Activated CD4-positive, alpha-beta T cell treated with anti-CD3 and anti-CD28 coated beads, Interleukin-2, amount 50 U/mL, for 48 hours (primary cell): ENCODE data around the gene NTMT1.
A peak's percentile ranks its signal among the peaks of the same experiment; 100 is the strongest.
"Not testable (repeated sequence)": the region's sequence is repeated elsewhere in the genome, so short reads cannot be mapped to it uniquely, and the experiment has no call there.

Experiments
- DNase-seq, 2 experiments: peaks; one replicate each; pipeline ENCODE4 v3.0.0-alpha.2; 2020

Gene NTMT1

GRCh38 chr9:129626079-129626624 is at the start of gene NTMT1:
Gene NTMT1, plus strand, starts transcription at chr9:129626163. Its CDS starts 6,541 bp downstream, at chr9:129632704.
- peak; percentile 86 to 89 for DNase-seq

DNA sequence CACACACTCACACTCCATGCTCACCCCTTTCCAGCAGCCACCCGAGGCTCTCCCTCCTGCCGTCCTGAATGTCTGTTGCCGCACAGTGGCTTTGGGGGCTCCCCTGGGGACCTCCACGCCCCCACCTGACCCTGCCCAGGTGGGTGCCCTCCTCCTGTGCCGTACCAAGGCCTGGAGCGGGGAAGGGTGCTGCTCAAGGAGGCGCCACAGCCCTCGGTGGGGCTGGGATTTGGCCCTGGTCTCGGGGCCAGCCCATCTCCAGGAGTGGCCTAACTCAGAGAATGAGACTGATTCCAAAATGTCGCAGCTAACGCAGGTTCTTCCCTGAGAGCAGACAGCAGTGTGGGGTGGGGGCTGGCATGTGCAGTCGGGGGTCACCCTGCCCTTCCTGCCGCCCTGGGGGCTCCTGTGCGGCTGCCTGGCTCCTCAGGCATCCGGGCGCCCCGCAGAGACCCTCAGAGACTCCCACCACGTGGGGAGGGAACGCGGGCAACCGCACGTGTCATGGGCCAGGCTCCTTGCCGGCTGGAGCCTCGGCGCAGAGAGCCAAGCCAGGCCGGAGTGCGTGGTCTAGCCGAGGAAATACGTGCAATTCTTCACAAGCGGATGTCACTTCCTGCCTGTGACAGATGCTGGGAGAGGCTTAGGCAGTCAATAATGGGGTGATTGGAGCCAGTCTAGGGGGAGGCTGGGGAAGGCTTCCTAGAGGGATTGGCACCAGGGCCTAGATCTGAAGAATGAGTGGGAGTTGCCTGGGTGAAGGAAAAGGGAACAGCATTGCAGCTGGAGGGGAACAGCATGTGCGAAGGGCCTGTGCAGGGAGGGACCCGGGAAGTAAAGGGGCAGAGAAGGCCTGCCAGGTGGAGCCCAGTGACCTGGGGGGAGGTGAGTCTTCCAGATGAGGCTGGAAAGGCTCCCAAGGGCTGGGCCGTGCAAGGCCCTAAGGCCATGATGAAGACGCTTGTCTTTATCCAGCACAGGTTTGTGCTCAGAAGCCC is 49.1 kb upstream of the NTMT1 start:
- DNase-seq: no peak

- no peak for DNase-seq
Observed at GRCh38 chr9:129579294-129579693, 46.7 kb upstream of the NTMT1 start.

DNA sequence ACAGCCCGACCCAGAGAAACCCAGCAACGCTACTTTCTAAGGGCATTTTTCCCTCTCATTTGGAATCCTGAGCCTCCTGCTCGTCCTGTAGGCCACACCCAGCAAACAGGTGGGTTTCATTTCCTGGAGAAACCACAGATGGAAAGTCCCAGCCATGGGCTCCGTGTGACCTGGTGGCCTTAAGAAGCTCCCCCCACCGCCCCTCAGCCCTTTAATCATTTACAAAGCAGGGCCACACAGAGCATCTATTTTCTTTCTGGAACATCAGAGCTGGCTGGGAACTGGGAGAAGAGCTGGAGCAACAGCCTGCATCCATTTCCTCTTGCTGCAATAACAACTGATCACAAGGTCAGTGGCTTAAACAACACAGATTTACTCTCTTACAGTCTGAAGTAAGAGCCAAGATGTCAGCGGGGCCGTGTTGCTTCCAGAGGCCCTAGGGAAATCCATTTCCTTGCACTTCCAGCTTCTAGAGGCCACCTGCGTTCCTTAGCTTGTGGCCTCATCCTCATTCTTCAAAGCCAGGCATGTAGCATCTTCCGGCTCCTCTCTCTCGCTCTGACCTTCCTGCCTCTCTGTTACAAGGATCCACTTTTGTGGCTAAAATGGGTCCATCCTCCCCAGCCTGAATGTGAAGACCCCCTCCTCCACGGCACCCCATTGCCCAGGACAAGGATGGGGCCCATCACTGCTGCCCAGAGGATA is 45.6 kb upstream of the NTMT1 start:
- peak in 1 of 2 experiments; percentile 40 for DNase-seq

DNA sequence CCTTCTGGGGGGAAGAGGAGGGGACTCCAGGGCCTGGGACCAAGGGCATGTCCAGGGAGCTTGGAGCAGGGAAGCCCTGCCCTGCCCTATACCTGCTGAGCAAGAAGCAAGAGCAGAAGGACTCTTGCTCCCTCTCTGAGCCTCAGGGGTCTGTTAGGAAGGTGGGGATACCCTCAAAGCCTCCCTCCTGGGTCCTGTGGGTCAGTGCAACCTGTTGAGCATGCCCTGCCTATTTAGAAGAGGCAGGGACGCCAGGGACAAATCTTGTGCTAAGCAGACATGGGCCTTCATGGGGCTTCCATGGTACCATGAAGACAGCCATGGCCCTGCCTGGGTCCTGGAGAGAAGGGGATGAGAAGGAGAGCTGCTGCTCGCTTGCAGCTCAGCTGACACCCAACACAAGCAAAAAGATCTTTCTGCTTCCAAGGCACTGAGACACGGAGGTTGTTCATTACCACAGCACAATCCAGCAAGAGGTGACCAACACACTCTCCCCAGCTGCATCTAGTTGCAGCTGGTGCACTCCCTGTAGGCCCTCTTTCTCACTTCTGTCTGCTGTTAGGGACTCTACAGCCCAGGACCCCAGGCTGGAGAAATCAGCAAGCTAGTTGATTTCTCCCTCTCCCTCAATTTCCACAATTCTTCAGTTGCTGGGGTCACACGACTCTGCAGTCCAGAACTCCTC is 44.3 kb upstream of the NTMT1 start:
- no peak for DNase-seq

GRCh38 chr9:129582855-129583254 is 43.1 kb upstream of the NTMT1 start:
- DNase-seq: peak in 1 of 2 experiments; percentile 37

DNA sequence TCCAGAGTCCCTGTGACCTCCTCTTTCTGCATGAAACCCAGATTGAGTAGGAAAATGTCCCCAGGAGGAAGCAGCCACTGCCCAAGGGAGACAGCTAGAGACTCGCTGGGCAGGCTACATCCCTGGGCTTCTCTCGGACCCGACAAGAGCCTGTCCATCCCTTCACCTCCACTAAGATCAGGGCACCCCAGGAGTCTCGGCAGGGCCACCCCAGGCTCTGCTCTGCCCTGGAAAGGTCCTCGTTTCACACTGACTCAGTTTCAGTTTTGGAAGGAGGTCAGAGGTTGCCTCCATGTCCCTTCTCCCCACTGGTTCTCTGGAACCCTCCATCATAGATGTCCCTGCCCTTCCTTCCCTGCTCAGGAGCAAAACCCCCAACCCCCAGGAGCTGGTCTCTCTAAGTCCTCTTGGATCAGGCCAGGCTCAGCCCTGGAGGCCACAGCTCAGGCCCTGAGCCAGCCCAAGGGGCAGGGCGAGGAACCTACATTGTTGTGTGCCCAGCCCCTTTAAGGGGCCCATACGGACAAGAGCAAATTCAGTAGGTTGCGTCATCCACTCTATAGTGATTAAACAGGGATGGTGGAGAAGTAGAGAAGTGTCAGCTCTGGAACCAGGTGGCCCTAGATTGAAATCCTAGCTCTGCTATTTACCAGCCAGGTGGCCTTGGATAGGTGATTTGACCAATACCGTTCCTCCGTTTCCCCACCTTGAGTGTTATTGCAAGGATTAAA is 42.5 kb upstream of the NTMT1 start:
- no peak for DNase-seq

GRCh38 chr9:129584136-129584535 is 41.8 kb upstream of the NTMT1 start:
- peak; percentile 51 to 70 for DNase-seq

- DNase-seq: no peak
Observed at GRCh38 chr9:129585352-129585751, 40.6 kb upstream of the NTMT1 start.

DNA sequence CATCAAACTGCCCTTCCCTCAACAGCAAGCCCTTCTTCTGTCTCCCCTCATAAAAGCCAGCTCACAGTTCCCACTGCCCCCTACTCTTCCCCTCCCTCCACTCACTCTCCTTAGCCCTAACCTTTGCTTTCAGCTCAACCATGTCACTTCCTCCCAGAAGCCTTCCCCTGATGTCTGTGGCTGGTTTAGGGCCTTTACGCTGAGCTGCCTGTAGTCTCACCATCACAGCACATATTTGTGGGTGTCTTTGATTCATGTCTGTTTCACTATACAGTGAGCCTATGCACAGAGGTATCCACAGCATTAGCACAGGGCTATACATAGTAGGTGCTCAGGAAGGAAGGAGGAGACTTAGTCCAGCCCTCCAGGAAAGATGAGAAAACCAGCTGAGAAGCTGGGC is 39.7 kb upstream of the NTMT1 start:
- DNase-seq: no peak

DNA sequence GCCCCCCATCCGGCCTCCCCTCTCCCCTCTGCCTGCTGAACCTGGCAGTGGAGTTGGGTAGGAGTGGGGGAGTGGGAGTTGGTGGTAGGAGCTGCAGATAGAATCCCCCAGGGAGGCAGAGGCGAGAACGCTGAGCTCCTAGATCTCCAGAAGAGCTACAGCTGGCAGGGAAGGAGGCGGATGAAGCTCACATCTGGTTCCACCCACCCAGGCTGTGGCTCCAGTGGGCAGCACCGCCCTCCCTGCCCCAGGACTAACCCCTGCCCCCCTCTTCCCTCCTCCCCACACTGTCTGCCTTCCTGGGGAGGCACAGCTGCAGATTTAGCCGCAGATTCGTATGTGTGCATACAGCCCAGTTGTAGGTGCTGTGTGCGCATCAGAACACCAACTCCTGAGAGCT is 39.3 kb upstream of the NTMT1 start:
- DNase-seq: no peak

GRCh38 chr9:129587487-129588262 is 38.3 kb upstream of the NTMT1 start:
- no peak for DNase-seq

- DNase-seq: no peak
Observed at GRCh38 chr9:129590466-129590865, 35.5 kb upstream of the NTMT1 start.

- DNase-seq: no peak
Observed at GRCh38 chr9:129591916-129592315, 34.0 kb upstream of the NTMT1 start.

DNA sequence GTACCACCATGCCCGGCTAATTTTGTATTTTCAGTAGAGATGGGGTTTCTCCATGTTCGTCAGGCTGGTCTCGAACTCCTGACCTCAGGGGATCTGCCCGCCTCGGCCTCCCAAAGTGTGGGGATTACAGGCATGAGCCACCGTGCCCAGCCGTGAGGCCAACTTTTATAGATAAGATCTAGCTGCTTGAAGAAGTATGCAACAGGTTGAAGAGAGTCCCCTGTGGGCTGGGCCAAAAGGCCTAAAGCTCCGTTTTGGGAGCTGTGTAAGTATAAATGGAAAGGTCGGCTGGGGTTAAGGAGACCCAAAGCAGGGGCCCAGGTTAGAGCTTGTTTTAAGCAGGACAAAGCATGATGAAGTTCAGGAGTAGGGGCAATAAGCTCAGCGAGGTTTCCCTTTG is 33.2 kb upstream of the NTMT1 start:
- not testable (repeated sequence) for DNase-seq

- no peak for DNase-seq
Observed at GRCh38 chr9:129594632-129595031, 31.3 kb upstream of the NTMT1 start.

DNA sequence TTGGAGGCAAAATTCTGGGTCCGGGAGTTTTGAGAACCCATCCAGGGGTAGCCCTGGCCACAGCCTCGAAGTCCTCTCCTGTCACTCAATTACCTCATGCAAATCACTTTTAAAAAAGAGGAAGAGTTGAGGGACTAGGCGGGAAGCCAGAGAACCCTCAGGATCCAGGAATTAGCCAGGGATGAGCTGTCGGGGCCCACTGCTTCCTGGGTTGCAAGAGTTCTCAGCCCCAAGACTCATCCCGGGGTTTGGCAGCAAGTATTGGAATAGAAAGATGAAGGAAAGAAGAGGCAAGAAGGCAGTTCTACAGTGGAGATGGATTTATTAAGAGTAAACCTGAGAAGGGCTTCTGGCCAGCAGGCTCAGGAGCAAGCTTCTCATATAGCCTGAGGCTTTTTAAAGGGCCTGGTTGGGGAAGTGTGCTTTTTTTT is 30.6 kb upstream of the NTMT1 start:
- DNase-seq: no peak

- DNase-seq: no peak
Observed at GRCh38 chr9:129595903-129596540, 29.9 kb upstream of the NTMT1 start.

DNA sequence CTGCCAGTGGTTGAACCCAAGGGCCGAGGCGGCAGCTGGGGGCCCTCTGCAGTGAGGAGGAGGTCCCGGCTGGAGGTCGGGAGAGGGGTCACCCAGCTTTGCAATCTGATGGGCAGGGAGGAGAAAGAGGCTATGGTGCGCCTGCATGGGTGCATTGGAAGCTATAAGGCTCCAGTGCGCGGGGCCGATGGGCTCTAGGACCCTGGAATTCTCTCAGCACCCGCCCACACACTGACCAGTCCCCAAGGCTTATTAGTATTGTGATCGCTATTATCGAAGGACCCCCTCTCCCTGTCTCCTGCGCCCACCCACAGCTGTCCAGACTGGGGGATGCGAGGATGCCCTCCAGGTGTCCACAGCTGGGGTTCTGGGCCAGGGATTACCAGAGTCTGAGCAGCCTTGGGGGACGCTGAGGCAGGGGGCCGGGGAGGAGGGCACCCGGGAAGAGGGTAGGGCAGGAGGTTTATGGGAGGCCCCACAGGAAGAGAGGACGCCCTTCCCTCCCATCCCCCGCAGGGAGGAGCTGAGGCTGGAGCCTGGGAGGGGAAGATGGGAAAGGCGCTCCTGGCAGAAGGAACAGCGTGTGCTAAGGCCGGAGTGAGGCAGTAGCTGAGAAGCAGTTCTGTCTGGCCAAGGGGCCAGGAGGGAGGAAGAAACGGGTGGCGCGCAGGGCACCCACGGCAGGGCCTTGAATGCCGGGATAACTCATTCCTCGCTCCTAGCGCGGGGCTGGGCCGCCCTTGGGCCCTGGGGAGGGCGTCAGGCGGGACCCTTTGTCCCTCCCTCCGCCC is 29.2 kb upstream of the NTMT1 start:
- DNase-seq: no peak
